ENCODE data around the gene ALG1.

- TF ChIP-seq ELF4 (IDR thresholded peaks at IDR 0.05) (no peak), NFRKB (IDR thresholded peaks at IDR 0.05) (no peak), SP1 (IDR thresholded peaks at IDR 0.05) (no peak), FOXM1 (IDR thresholded peaks at IDR 0.05; ENCODE audit: borderline replicate concordance) (no peak), ARNT (IDR thresholded peaks at IDR 0.05) (no peak), TARDBP (IDR thresholded peaks at IDR 0.05) (no peak), HDGF (IDR thresholded peaks at IDR 0.05; ENCODE audit: borderline replicate concordance) (no peak), SUZ12 (IDR thresholded peaks at IDR 0.05) (no peak), FOXA1 (IDR thresholded peaks at IDR 0.05) (no peak), BHLHE40 (IDR thresholded peaks at IDR 0.05; ENCODE audit: borderline replicate concordance) (no peak), LEF1 (IDR thresholded peaks at IDR 0.05; ENCODE audit: borderline replicate concordance) (no peak)
- TF ChIP-seq, protein P1, sequence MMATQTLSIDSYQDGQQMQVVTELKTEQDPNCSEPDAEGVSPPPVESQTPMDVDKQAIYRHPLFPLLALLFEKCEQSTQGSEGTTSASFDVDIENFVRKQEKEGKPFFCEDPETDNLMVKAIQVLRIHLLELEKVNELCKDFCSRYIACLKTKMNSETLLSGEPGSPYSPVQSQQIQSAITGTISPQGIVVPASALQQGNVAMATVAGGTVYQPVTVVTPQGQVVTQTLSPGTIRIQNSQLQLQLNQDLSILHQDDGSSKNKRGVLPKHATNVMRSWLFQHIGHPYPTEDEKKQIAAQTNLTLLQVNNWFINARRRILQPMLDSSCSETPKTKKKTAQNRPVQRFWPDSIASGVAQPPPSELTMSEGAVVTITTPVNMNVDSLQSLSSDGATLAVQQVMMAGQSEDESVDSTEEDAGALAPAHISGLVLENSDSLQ (IDR thresholded peaks at IDR 0.05), result no peak
Measured at GRCh38 chr16:5045499-5046115, 26.0 kb upstream of the ALG1 start.
